OCI-LY7 (cell line): ENCODE data around the gene KRTAP16-1.
"Not testable (repeated sequence)": the region's sequence is repeated elsewhere in the genome, so short reads cannot be mapped to it uniquely, and the experiment has no call there.

Source experiments
- CTCF ChIP-seq: fragments of 200-600 bp; sonication (generic); conservative IDR thresholded peaks from 2 replicates; pipeline ENCODE4 v1.5.1; 2014; ENCODE audit warnings: mild to moderate bottlenecking, antibody characterized with exemption, low read length, moderate library complexity, mixed read lengths
- EZH2phosphoT487 ChIP-seq: fragments of 200-600 bp; sonication (generic); IDR thresholded peaks from 2 replicates; pipeline ENCODE4 v1.6.1; 2018; ENCODE audit warnings: low read depth, borderline replicate concordance, mild to moderate bottlenecking, mixed run types, antibody characterized with exemption, low read length, moderate library complexity, mixed read lengths

DNA sequence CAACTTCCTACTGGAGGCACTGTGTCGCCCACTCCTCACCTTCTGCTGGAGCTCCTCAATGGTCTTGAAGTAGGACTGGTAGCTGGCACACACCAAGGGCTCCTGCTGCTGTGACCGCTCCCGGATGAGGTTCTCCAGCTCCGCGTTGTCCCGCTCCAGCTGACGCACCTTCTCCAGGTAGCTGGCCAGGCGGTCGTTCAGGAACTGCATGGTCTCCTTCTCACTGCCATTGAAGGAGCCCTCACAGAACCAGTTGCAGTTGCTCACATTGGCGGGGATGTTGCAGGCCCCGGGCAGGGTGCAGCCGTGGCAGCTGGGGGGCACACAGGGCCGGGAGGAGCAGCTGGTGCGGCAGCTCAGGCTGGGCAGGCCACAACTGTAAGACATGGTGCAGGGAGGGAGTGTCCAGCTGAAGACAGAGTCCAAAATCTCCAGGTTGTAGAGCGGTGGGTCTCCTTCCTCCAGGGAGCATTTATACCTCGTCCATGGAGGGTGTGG is 41.3 kb upstream of the KRTAP16-1 start, which contains the start of gene KRT33A:
- TF ChIP-seq CTCF, EZH2phosphoT487: not testable (repeated sequence)
